IMR-90 (cell line): Measurements from ENCODE around the gene CNNM1. TPM values are rescaled to one million over a fixed set of nuclear protein-coding genes. Genes with fewer than 3 reads are reported as not detected.

Experiments
- ATAC-seq: fragments of 200-7000 bp; cut with Tn5 transposase; 2 replicates; pipeline ENCODE4 v1.9.1; 2020; ENCODE audit warnings: low read depth, mild to moderate bottlenecking, moderate library complexity
- BruUV-seq: library from RNA; stranded (reverse); fragments of 400-500 nt; replicated peaks from 2 replicates; lab custom pipeline; 2021; lab: Mats Ljungman, UMichigan
- CTCF ChIA-PET: fragments of 300-600 bp; formaldehyde crosslinking; extraction: SDS; loops from one replicate; lab custom pipeline; 2021; ENCODE audit warnings: antibody characterized with exemption; lab: Yijun Ruan, JAX
- POLR2A ChIA-PET: fragments of 300-600 bp; sonication (Branson Sonifier 250); formaldehyde crosslinking; loops from one replicate; lab custom pipeline; 2022; ENCODE audit warnings: antibody characterized with exemption; ENCODE audit not compliant: unreplicated experiment; lab: Charles Lee
- DNase-seq: peaks from one replicate; pipeline ENCODE4 v3.0.0; 2013
- H2AFZ ChIP-seq: replicated peaks from 2 replicates; pipeline ENCODE3; 2013; ENCODE audit warnings: low read length, mild to moderate bottlenecking; ENCODE audit not compliant: poor library complexity
- H2AK5ac ChIP-seq: 2 replicates; pipeline ENCODE4 v1.6.1; 2013; ENCODE audit warnings: low read depth, low read length, inconsistent platforms
- H2AK9ac ChIP-seq: replicated peaks from 2 replicates; pipeline ENCODE3; 2013; ENCODE audit warnings: mild to moderate bottlenecking, low read depth, low read length, moderate library complexity; ENCODE audit not compliant: poor library complexity
- H2BK120ac ChIP-seq: 2 replicates; pipeline ENCODE4 v1.6.1; 2013; ENCODE audit warnings: low read depth, low read length, inconsistent platforms
- H2BK15ac ChIP-seq: 3 replicates; pipeline ENCODE4 v1.6.1; 2013; ENCODE audit warnings: low read depth, low read length, inconsistent platforms
- H2BK20ac ChIP-seq: 2 replicates; pipeline ENCODE4 v1.6.1; 2013; ENCODE audit warnings: low read depth, mild to moderate bottlenecking, inconsistent platforms, low read length, moderate library complexity
- H2BK5ac ChIP-seq: 2 replicates; pipeline ENCODE4 v1.6.1; 2013; ENCODE audit warnings: mild to moderate bottlenecking, low read depth, low read length, inconsistent platforms; ENCODE audit not compliant: poor library complexity, severe bottlenecking
- H3K14ac ChIP-seq: replicated peaks from 2 replicates; pipeline ENCODE4 v1.6.1; 2013; ENCODE audit warnings: low read depth, low read length, inconsistent platforms
- H3K18ac ChIP-seq: 2 replicates; pipeline ENCODE4 v1.6.1; 2013; ENCODE audit warnings: low read depth, low read length, control low read depth
- H3K23ac ChIP-seq: 2 replicates; pipeline ENCODE4 v1.6.1; 2013; ENCODE audit warnings: low read depth, low read length, inconsistent platforms
- H3K27ac ChIP-seq: 2 replicates; pipeline ENCODE4 v1.5.1; 2013; ENCODE audit warnings: mild to moderate bottlenecking, control low read depth, low read length; ENCODE audit not compliant: insufficient read depth
- H3K27me3 ChIP-seq: 2 replicates; pipeline ENCODE4 v1.6.1; 2013; ENCODE audit warnings: low read length; ENCODE audit not compliant: control insufficient read depth, insufficient read depth
- H3K36me3 ChIP-seq: 2 replicates; pipeline ENCODE4 v1.6.1; 2013; ENCODE audit warnings: low read length, mixed read lengths; ENCODE audit not compliant: control insufficient read depth, insufficient read depth
- H3K4ac ChIP-seq: 2 replicates; pipeline ENCODE4 v1.6.1; 2013; ENCODE audit warnings: low read depth, low read length, inconsistent platforms
- H3K4me1 ChIP-seq: 2 replicates; pipeline ENCODE4 v1.6.1; 2013; ENCODE audit warnings: low read length, mixed read lengths; ENCODE audit not compliant: control insufficient read depth, insufficient read depth
- H3K4me2 ChIP-seq: 2 replicates; pipeline ENCODE4 v1.6.1; 2013; ENCODE audit warnings: low read depth, mild to moderate bottlenecking, control low read depth, low read length, moderate library complexity
- H3K4me3 ChIP-seq: 2 replicates; pipeline ENCODE4 v1.5.1; 2013; ENCODE audit warnings: low read depth, mild to moderate bottlenecking, control low read depth, low read length, moderate library complexity; ENCODE audit not compliant: insufficient read depth
- H3K56ac ChIP-seq: 2 replicates; pipeline ENCODE4 v1.6.1; 2013; ENCODE audit warnings: low read length, inconsistent platforms; ENCODE audit not compliant: insufficient read depth; ENCODE audit errors: extremely low read depth
- H3K79me1 ChIP-seq, 2 experiments: 2 replicates each; pipeline ENCODE4 v1.6.1; 2013; ENCODE audit warnings: low read length in 2 of 2, inconsistent platforms in 1 of 2, low read depth in 1 of 2
- H3K9ac ChIP-seq: 2 replicates; pipeline ENCODE4 v1.6.1; 2013; ENCODE audit warnings: low read depth, low read length, control low read depth
- H3K9me1 ChIP-seq: 2 replicates; pipeline ENCODE4 v1.6.1; 2013; ENCODE audit warnings: low read length, inconsistent platforms; ENCODE audit not compliant: insufficient read depth
- H3K9me3 ChIP-seq: 2 replicates; pipeline ENCODE4 v1.6.1; 2013; ENCODE audit warnings: low read length; ENCODE audit not compliant: control insufficient read depth, insufficient read depth
- H4K20me1 ChIP-seq: 2 replicates; pipeline ENCODE4 v1.6.1; 2013; ENCODE audit warnings: low read length, inconsistent platforms; ENCODE audit not compliant: insufficient read depth
- H4K5ac ChIP-seq: 2 replicates; pipeline ENCODE4 v1.6.1; 2013; ENCODE audit warnings: mild to moderate bottlenecking, low read depth, low read length, control low read depth
- H4K8ac ChIP-seq, 2 experiments: 2 replicates each; pipeline ENCODE4 v1.6.1; 2013; ENCODE audit warnings: low read depth in 2 of 2, low read length in 2 of 2, control low read depth in 1 of 2, inconsistent platforms in 1 of 2
- H4K91ac ChIP-seq: 2 replicates; pipeline ENCODE4 v1.6.1; 2013; ENCODE audit warnings: low read depth, low read length, inconsistent platforms; ENCODE audit not compliant: insufficient read depth
- BHLHE40 ChIP-seq: fragments of 150-350 bp; IDR thresholded peaks from 2 replicates; pipeline ENCODE4 v1.6.1; 2016; ENCODE audit warnings: mild to moderate bottlenecking, low read depth, low read length
- CEBPB ChIP-seq: IDR thresholded peaks from 2 replicates; pipeline ENCODE4 v1.6.1; 2012; ENCODE audit warnings: low read depth, low read length, improper control_type of control experiment
- CHD1 ChIP-seq: IDR thresholded peaks from 2 replicates; pipeline ENCODE4 v1.6.1; 2012; ENCODE audit warnings: low read depth, low read length, improper control_type of control experiment
- CTCF ChIP-seq: conservative IDR thresholded peaks from 2 replicates; pipeline ENCODE4 v1.5.1; 2012; ENCODE audit warnings: mild to moderate bottlenecking, low read depth, low read length, improper control_type of control experiment
- FOS ChIP-seq: fragments of 150-350 bp; IDR thresholded peaks from 2 replicates; pipeline ENCODE4 v1.6.1; 2016; ENCODE audit warnings: low read depth, low read length
- MAFK ChIP-seq: IDR thresholded peaks from 2 replicates; pipeline ENCODE4 v1.6.1; 2012; ENCODE audit warnings: low read depth, low read length, improper control_type of control experiment
- MAZ ChIP-seq: IDR thresholded peaks from 2 replicates; pipeline ENCODE4 v1.6.1; 2012; ENCODE audit warnings: low read depth, mild to moderate bottlenecking, low read length, improper control_type of control experiment, moderate library complexity, borderline replicate concordance
- MXI1 ChIP-seq: IDR thresholded peaks from 2 replicates; pipeline ENCODE4 v1.6.1; 2012; ENCODE audit warnings: low read depth, mild to moderate bottlenecking, low read length, moderate library complexity, borderline replicate concordance
- NFE2L2 ChIP-seq: fragments of 150-350 bp; IDR thresholded peaks from 2 replicates; pipeline ENCODE4 v1.6.1; 2016; ENCODE audit warnings: low read depth, mild to moderate bottlenecking, low read length
- POLR2A ChIP-seq: IDR thresholded peaks from 2 replicates; pipeline ENCODE4 v1.6.1; 2012; ENCODE audit warnings: mild to moderate bottlenecking, low read depth, low read length
- RAD21 ChIP-seq: IDR thresholded peaks from 2 replicates; pipeline ENCODE4 v1.6.1; 2012; ENCODE audit warnings: low read length, improper control_type of control experiment
- RCOR1 ChIP-seq: IDR thresholded peaks from 2 replicates; pipeline ENCODE4 v1.6.1; 2012; ENCODE audit warnings: mild to moderate bottlenecking, low read length, improper control_type of control experiment; ENCODE audit not compliant: insufficient replicate concordance
- RFX5 ChIP-seq: IDR thresholded peaks from 2 replicates; pipeline ENCODE4 v1.8.0; 2012; ENCODE audit warnings: low read depth, mild to moderate bottlenecking, low read length, moderate library complexity
- SMC3 ChIP-seq: fragments of 150-350 bp; IDR thresholded peaks from 2 replicates; pipeline ENCODE4 v1.6.1; 2016; ENCODE audit warnings: low read depth, mild to moderate bottlenecking, antibody characterized with exemption, low read length, moderate library complexity
- USF2 ChIP-seq: fragments of 150-350 bp; IDR thresholded peaks from 2 replicates; pipeline ENCODE4 v1.6.1; 2017; ENCODE audit warnings: mild to moderate bottlenecking, antibody characterized with exemption, low read length, low read depth
- WGBS, 2 experiments: methylation state at CpG; one replicate each; pipeline versions ENCODE4 v1.1.5 to v1.1.7; 2013; ENCODE audit warnings: missing lambda C conversion rate in 2 of 2; ENCODE audit not compliant: insufficient read length in 1 of 2; ENCODE audit errors: extremely low coverage in 2 of 2; 5-methylcytosine and 5-hydroxymethylcytosine counted together
- dilution Hi-C: fragments of 300-500 bp; cut with HindIII; formaldehyde crosslinking; loops from one replicate; pipeline ENCODE4 v1.14.3; 2018; ENCODE audit warnings: low sequenced_read_pairs; ENCODE audit not compliant: unreplicated experiment
- in situ Hi-C: fragments of 300-500 bp; cut with MboI; formaldehyde crosslinking; loops from 3 replicates; pipeline ENCODE4 v1.14.3; 2019; ENCODE audit warnings: low sequenced_read_pairs, inconsistent platforms, mixed read lengths
- intact Hi-C: fragments of 100-400 bp; cut with micrococcal nuclease; formaldehyde crosslinking; loops from 2 replicates; pipeline ENCODE4 v1.10.0; 2022
- polyA plus RNA-seq, 3 experiments: library from polyadenylated mRNA; depleted of rRNA; stranded (reverse); fragments of >200 nt; gene quantifications; 2 replicates each; pipeline ENCODE4 v1.2.3, GENCODE V29; 2012; ENCODE audit warnings: low replicate concordance in 1 of 3
- total RNA-seq: library from RNA; depleted of rRNA; stranded (reverse); fragments of >200 nt; gene quantifications from 2 replicates; pipeline ENCODE4 v1.2.3, GENCODE V29; 2012
- TF ChIP-seq, protein P1 (sequence below): fragments of 150-350 bp; IDR thresholded peaks from 2 replicates; pipeline ENCODE4 v1.6.1; 2016; ENCODE audit warnings: low read depth, mild to moderate bottlenecking, low read length, moderate library complexity, borderline replicate concordance

The CNNM1 gene
- total and polyA plus RNA-seq, 2 of the 4 experiments (the other 2 are of a cell fraction) = 0.18 to 0.39 TPM

GRCh38 chr10:99364125-99364524, 35.0 kb downstream of the CNNM1 start:
- Histone ChIP-seq H4K20me1 (no peaks in the 10 kb centered on the region), H3K27ac (no peak overlapping the region), H3K9me3 (no peaks in the 10 kb centered on the region), H2AFZ (no peak overlapping the region), H3K79me1 (no peaks in the 10 kb centered on the region), H2AK9ac (no peak overlapping the region), H3K27me3 (no peaks in the 10 kb centered on the region; the same call in 1 of the 2 replicates), H3K18ac (no peak overlapping the region), H3K4me1 (peaks cover 6% of the 10 kb centered on the region; the same call in 1 of the 2 replicates), H4K5ac (no peak overlapping the region), H3K9me1 (0 out of 2 replicates have a peak, but pooled peaks cover 8% of the 10 kb centered on the region), H3K4me3 (no peak overlapping the region), H2BK120ac (peak overlapping the region; percentile 30; the same call in 1 of the 2 replicates), H2AK5ac (no peak overlapping the region), H3K36me3 (no peaks in the 10 kb centered on the region), H3K14ac (no peak overlapping the region), H3K4ac (no peak overlapping the region), H3K23ac (no peak overlapping the region), H3K9ac (no peak overlapping the region), H2BK15ac (no peak overlapping the region), H2BK5ac (peak overlapping the region; percentile 42), H3K56ac (no peak overlapping the region), H4K8ac (no peak overlapping the region), H3K4me2 (no peak overlapping the region), H4K91ac (no peak overlapping the region), H2BK20ac (no peak overlapping the region)
- intact Hi-C loops (no loop called here), in situ Hi-C loops (no loop called here), dilution Hi-C loops (no loop called here)
- BruUV-seq = no TSS peak
- no CpG with 5 or more reads among the region's 4 CpGs for WGBS, 2 experiments
- peak; percentile 46; the same call in 1 of the 2 replicates for ATAC-seq
- TF ChIP-seq, protein P1, sequence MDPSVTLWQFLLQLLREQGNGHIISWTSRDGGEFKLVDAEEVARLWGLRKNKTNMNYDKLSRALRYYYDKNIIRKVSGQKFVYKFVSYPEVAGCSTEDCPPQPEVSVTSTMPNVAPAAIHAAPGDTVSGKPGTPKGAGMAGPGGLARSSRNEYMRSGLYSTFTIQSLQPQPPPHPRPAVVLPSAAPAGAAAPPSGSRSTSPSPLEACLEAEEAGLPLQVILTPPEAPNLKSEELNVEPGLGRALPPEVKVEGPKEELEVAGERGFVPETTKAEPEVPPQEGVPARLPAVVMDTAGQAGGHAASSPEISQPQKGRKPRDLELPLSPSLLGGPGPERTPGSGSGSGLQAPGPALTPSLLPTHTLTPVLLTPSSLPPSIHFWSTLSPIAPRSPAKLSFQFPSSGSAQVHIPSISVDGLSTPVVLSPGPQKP = no peak
- no peak for TF ChIP-seq CTCF
- no peak for TF ChIP-seq USF2
- no peak for TF ChIP-seq RAD21
- TF ChIP-seq MXI1 = no peak
- TF ChIP-seq SMC3 = no peak
- no peak for TF ChIP-seq BHLHE40
- TF ChIP-seq MAZ = no peak
- TF ChIP-seq CEBPB = no peak
- no peak for TF ChIP-seq MAFK
- no peak for TF ChIP-seq RCOR1
- TF ChIP-seq POLR2A = no peak
- no peak for TF ChIP-seq FOS
- TF ChIP-seq NFE2L2 = no peak
- TF ChIP-seq CHD1 = no peak
- no peak for TF ChIP-seq RFX5
- peak; percentile 79 for DNase-seq
- ChIA-PET POLR2A (no interaction called here), CTCF (no interaction called here)
